IPS-18a (cell line): ENCODE measurements around the gene MSRB1.
A peak's percentile ranks its signal among the peaks of the same experiment; 100 is the strongest.

Experiments used
- H3K27ac ChIP-seq: one replicate; pipeline ENCODE4 v1.5.1; 2013; ENCODE audit warnings: low read length
- H3K27me3 ChIP-seq: one replicate; pipeline ENCODE4 v1.6.1; 2013; ENCODE audit warnings: mild to moderate bottlenecking, low read length; ENCODE audit not compliant: control insufficient read depth, insufficient read depth
- H3K36me3 ChIP-seq: one replicate; pipeline ENCODE4 v1.6.1; 2013; ENCODE audit warnings: low read depth, low read length; ENCODE audit not compliant: control insufficient read depth
- H3K4me1 ChIP-seq: one replicate; pipeline ENCODE4 v1.6.1; 2013; ENCODE audit warnings: low read depth, low read length; ENCODE audit not compliant: control insufficient read depth
- H3K4me3 ChIP-seq: one replicate; pipeline ENCODE4 v1.5.1; 2013; ENCODE audit warnings: low read length
- H3K9ac ChIP-seq: one replicate; pipeline ENCODE4 v1.6.1; 2013; ENCODE audit warnings: mild to moderate bottlenecking, low read length, moderate library complexity
- H3K9me3 ChIP-seq: one replicate; pipeline ENCODE4 v1.6.1; 2013; ENCODE audit warnings: low read depth, low read length; ENCODE audit not compliant: control insufficient read depth

The MSRB1 gene

GRCh38 chr16:1976951-1977874, 34.2 kb upstream of the MSRB1 start:
- peaks cover 9% of the 10 kb centered on the region for H3K4me1 ChIP-seq

GRCh38 chr16:1976216-1976520, 33.2 kb upstream of the MSRB1 start:
- Histone ChIP-seq H3K27ac (no peak overlapping the region), H3K9ac (no peak overlapping the region), H3K4me1 (peaks cover 9% of the 10 kb centered on the region), H3K36me3 (peaks cover 28% of the 10 kb centered on the region), H3K27me3 (peaks cover 20% of the 10 kb centered on the region), H3K9me3 (no peaks in the 10 kb centered on the region), H3K4me3 (no peak overlapping the region)

More at GRCh38 chr16:1976951-1977874, 34.2 kb upstream of the MSRB1 start:
- H3K4me3 ChIP-seq: no peak overlapping the region
- H3K27me3 ChIP-seq: peaks cover 30% of the 10 kb centered on the region
- H3K9ac ChIP-seq: no peak overlapping the region
- H3K36me3 ChIP-seq: peaks cover 28% of the 10 kb centered on the region
- no peak overlapping the region for H3K27ac ChIP-seq
- no peaks in the 10 kb centered on the region for H3K9me3 ChIP-seq

GRCh38 chr16:1975432-1976215, 32.6 kb upstream of the MSRB1 start:
- Histone ChIP-seq H3K27me3 (peaks cover 14% of the 10 kb centered on the region), H3K36me3 (peaks cover 28% of the 10 kb centered on the region), H3K27ac (no peak overlapping the region), H3K9me3 (no peaks in the 10 kb centered on the region), H3K9ac (no peak overlapping the region), H3K4me1 (peaks cover 8% of the 10 kb centered on the region), H3K4me3 (no peak overlapping the region)

- H3K9ac ChIP-seq: no peak overlapping the region
- no peaks in the 10 kb centered on the region for H3K9me3 ChIP-seq
- no peaks in the 10 kb centered on the region for H3K4me1 ChIP-seq
- H3K27ac ChIP-seq: no peak overlapping the region
- H3K36me3 ChIP-seq: peaks cover 28% of the 10 kb centered on the region
- no peak overlapping the region for H3K4me3 ChIP-seq
- peaks cover 2% of the 10 kb centered on the region for H3K27me3 ChIP-seq
These were observed 31.4 kb upstream of the MSRB1 start for GRCh38 chr16:1974157-1975070.

- Histone ChIP-seq H3K27ac (no peak overlapping the region), H3K27me3 (no peaks in the 10 kb centered on the region), H3K4me3 (no peak overlapping the region), H3K9ac (no peak overlapping the region), H3K9me3 (no peaks in the 10 kb centered on the region), H3K36me3 (peaks cover 28% of the 10 kb centered on the region), H3K4me1 (no peaks in the 10 kb centered on the region)
These were observed 30.6 kb upstream of the MSRB1 start for GRCh38 chr16:1973461-1974156.

- peaks cover 28% of the 10 kb centered on the region for H3K36me3 ChIP-seq
- no peak overlapping the region for H3K27ac ChIP-seq
- H3K9me3 ChIP-seq: no peaks in the 10 kb centered on the region
- H3K4me1 ChIP-seq: no peaks in the 10 kb centered on the region
- H3K9ac ChIP-seq: peak overlapping the region; percentile 70
- H3K27me3 ChIP-seq: no peaks in the 10 kb centered on the region
- H3K4me3 ChIP-seq: peak overlapping the region; percentile 71
These were observed 29.5 kb upstream of the MSRB1 start for GRCh38 chr16:1972490-1972877.

GRCh38 chr16:1971796-1972489, 28.9 kb upstream of the MSRB1 start, which contains the start of gene TBL3:
TBL3 (plus strand) TSS chr16:1972053; CDS start chr16:1972165, 112 bp downstream.
- peak within 1 kb of the TSS; percentile 25 for H3K27ac ChIP-seq
- no peaks in the 10 kb centered on the region for H3K27me3 ChIP-seq
- H3K4me1 ChIP-seq: no peaks in the 10 kb centered on the region
- peak within 1 kb of the TSS; percentile 71 for H3K4me3 ChIP-seq
- H3K9ac ChIP-seq: peak within 1 kb of the TSS; percentile 70
- H3K9me3 ChIP-seq: no peaks in the 10 kb centered on the region
- peaks cover 26% of the 10 kb centered on the region for H3K36me3 ChIP-seq

GRCh38 chr16:1968146-1968953, 25.4 kb upstream of the MSRB1 start:
- H3K27ac ChIP-seq: no peak overlapping the region
- peaks cover 8% of the 10 kb centered on the region for H3K36me3 ChIP-seq
- no peaks in the 10 kb centered on the region for H3K9me3 ChIP-seq
- no peaks in the 10 kb centered on the region for H3K27me3 ChIP-seq
- no peak overlapping the region for H3K4me3 ChIP-seq
- no peak overlapping the region for H3K9ac ChIP-seq
- H3K4me1 ChIP-seq: no peaks in the 10 kb centered on the region

GRCh38 chr16:1966460-1966859, 23.5 kb upstream of the MSRB1 start, which contains the start of gene RNF151:
RNF151 (plus strand) TSS chr16:1966856; CDS start chr16:1966882, 26 bp downstream.
- H3K9ac ChIP-seq: peak within 1 kb of the TSS; percentile 91
- H3K4me1 ChIP-seq: peaks cover 4% of the 10 kb centered on the region
- peak within 1 kb of the TSS; percentile 80 for H3K4me3 ChIP-seq
- H3K27ac ChIP-seq: no peak within 1 kb of the TSS
- H3K27me3 ChIP-seq: no peaks in the 10 kb centered on the region
- no peaks in the 10 kb centered on the region for H3K9me3 ChIP-seq
- H3K36me3 ChIP-seq: peaks cover 26% of the 10 kb centered on the region
